ENCODE measurements around the gene STK39.

GRCh38 chr2:168064011-168064998 is 183.1 kb downstream of the STK39 start:
- no peak for TF ChIP-seq CTCF (conservative IDR thresholded peaks at IDR 0.05; ENCODE audit: low read depth, low read length)
- TF ChIP-seq BHLHE40 (IDR thresholded peaks at IDR 0.05; ENCODE audit: low read depth, low read length), result no peak
- TF ChIP-seq CHD1 (IDR thresholded peaks at IDR 0.05; ENCODE audit: low read depth, low read length), result no peak
- TF ChIP-seq RAD21 (IDR thresholded peaks at IDR 0.05; ENCODE audit: low read length), result no peak
- no peak for TF ChIP-seq MAFK (IDR thresholded peaks at IDR 0.05; ENCODE audit: low read depth, low read length)
- TF ChIP-seq POLR2A (IDR thresholded peaks at IDR 0.05; ENCODE audit: low read depth, low read length), result no peak
- no peak for TF ChIP-seq RCOR1 (IDR thresholded peaks at IDR 0.05; ENCODE audit: insufficient replicate concordance, low read length)
- TF ChIP-seq ELK1 (IDR thresholded peaks at IDR 0.05; ENCODE audit: borderline replicate concordance, low read depth, low read length), result no peak
- no peak for TF ChIP-seq RFX5 (IDR thresholded peaks at IDR 0.05; ENCODE audit: low read depth, low read length)
- no peak for TF ChIP-seq SMC3 (IDR thresholded peaks at IDR 0.05; ENCODE audit: low read depth, low read length)
- no peak for TF ChIP-seq MXI1 (IDR thresholded peaks at IDR 0.05; ENCODE audit: borderline replicate concordance, low read depth, low read length)
- TF ChIP-seq CEBPB (IDR thresholded peaks at IDR 0.05; ENCODE audit: low read depth, low read length), result no peak
- TF ChIP-seq USF2 (IDR thresholded peaks at IDR 0.05; ENCODE audit: low read depth, low read length), result no peak
